Activated naive CD4-positive, alpha-beta T cell treated with Interleukin-2 at 50 U/mL for 16 hours (primary cell): ENCODE measurements around the gene TP73.

Experiments used
- DNase-seq: peaks from one replicate; pipeline ENCODE4 v3.0.0-alpha.2; 2020

The TP73 gene

GRCh38 chr1:3731583-3732433 lies 79.5 kb downstream of the TP73 start:
- no peak for DNase-seq

GRCh38 chr1:3732434-3733093 lies 80.2 kb downstream of the TP73 start:
- no peak for DNase-seq

GRCh38 chr1:3733094-3733882 lies 81.0 kb downstream of the TP73 start:
- no peak for DNase-seq

- no peak for DNase-seq
These were observed 81.7 kb downstream of the TP73 start for GRCh38 chr1:3733883-3734589.

GRCh38 chr1:3734602-3735001 lies 82.3 kb downstream of the TP73 start:
- no peak for DNase-seq

- DNase-seq = no peak
These were observed 82.8 kb downstream of the TP73 start for GRCh38 chr1:3735027-3735681.

- DNase-seq = no peak
These were observed 83.4 kb downstream of the TP73 start for GRCh38 chr1:3735688-3736087.

GRCh38 chr1:3736131-3736561 lies 83.8 kb downstream of the TP73 start:
- no peak for DNase-seq

- DNase-seq = no peak
These were observed 84.4 kb downstream of the TP73 start for GRCh38 chr1:3736708-3737107.

GRCh38 chr1:3738943-3739342 lies 86.6 kb downstream of the TP73 start:
- DNase-seq = no peak

- DNase-seq = no peak
These were observed 87.7 kb downstream of the TP73 start for GRCh38 chr1:3740042-3740441.

- no peak for DNase-seq
These were observed 88.4 kb downstream of the TP73 start for GRCh38 chr1:3740752-3741151.

GRCh38 chr1:3741566-3742438 lies 89.5 kb downstream of the TP73 start:
- no peak for DNase-seq

GRCh38 chr1:3742439-3743298 lies 90.4 kb downstream of the TP73 start:
- DNase-seq = no peak

GRCh38 chr1:3743421-3743820 lies 91.1 kb downstream of the TP73 start:
- DNase-seq = no peak

- DNase-seq = no peak
These were observed 91.5 kb downstream of the TP73 start for GRCh38 chr1:3743826-3744225.

- DNase-seq = no peak
These were observed 92.3 kb downstream of the TP73 start for GRCh38 chr1:3744646-3745045.

- DNase-seq = no peak
These were observed 92.8 kb downstream of the TP73 start for GRCh38 chr1:3745071-3745470.

GRCh38 chr1:3745590-3746381 lies 93.5 kb downstream of the TP73 start:
- no peak for DNase-seq
